ENCODE measurements around the gene IGSF6. TPM values are rescaled to one million over a fixed set of nuclear protein-coding genes. Genes with fewer than 3 reads are reported as not detected.

Gene IGSF6
- total RNA-seq, 2 donors from 2014 or later, result 4.8 to 5.8 TPM

DNA sequence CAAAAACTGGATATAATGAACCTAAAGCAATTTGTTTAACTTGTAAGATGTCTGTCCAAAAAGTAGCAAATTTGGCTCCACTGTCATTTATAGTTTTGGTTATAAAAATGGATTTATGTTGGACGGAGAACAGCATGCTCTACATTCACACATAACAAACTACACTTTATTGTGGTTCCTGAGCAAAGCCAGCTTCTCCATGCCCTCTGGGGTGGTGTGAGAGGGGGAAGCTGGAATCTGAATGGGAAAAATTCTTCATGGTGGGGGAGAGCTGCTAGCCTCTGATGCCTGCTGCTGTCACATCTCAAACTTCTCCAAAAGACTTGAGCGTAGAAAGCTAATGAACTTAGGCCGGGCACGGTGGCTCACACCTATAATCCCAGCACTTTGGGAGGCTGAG lies 62.9 kb downstream of the IGSF6 start:
- no peak for ATAC-seq
- intact Hi-C loops (cut with DNase I), result loop anchor here (2.0 to 5.0 kb wide), 3 partner anchors 53 to 118 kb away; no protein-coding TSS in a partner anchor
- no peak for DNase-seq

Other genes with a start within 250 kb of the IGSF6 start
- gene METTL9, start 53.0 kb downstream of the IGSF6 start, total RNA-seq, result 10 to 100 TPM; 49.3 to 63.8 TPM
- under 1 TPM in 1 of 2 donors, not detected in 1; 0.29 TPM for gene OTOA, start 11.4 kb upstream of the IGSF6 start, total RNA-seq
- gene NPIPB4, start 205.1 kb upstream of the IGSF6 start, total RNA-seq, result 10 to 100 TPM; 37.3 to 51.5 TPM

All from left cardiac atrium (tissue), 4 donors.